ENCODE data around the gene RNF186.
A peak's percentile ranks its signal among the peaks of the same experiment; 100 is the strongest.
"Not testable (repeated sequence)": the region's sequence is repeated elsewhere in the genome, so short reads cannot be mapped to it uniquely, and the experiment has no call there.

The RNF186 gene

DNA sequence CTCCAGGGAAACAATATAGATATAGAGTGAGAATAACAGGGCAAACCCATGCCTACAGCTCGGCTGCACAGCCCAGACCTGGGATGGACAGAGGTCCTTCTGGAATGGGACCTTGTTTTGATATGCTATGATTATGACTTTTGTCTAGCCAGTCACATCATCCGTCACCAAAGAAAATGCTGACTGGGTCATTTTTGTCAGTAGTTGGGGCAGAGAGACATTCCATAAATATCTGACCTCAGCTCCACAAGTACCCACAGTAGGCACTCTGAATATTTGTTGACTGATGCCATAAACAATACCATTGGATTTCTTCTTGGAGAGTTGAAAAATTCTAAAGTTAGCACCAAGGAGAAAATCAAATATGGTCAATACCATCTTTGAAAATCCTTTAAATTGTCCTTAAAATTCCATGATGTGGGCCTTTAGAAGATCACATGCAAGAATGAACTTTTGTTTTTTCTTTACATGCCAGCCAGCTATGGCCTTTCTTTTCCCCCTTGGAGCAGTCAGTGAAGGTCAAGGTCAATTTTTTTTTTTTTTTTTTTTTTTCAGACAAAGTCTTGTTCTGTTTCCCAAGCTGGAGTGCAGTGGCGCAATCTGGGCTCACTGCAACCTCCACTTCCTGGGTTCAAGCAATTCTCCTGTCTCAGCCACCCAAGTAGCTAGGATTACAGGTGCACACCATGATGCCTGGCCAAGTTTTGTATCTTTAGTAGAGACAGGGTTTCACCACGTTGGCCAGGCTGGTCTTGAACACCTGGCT is 22.7 kb downstream of the RNF186 start:
- FAIRE-seq, result no peak

GRCh38 chr1:19790061-19790975 is 24.8 kb downstream of the RNF186 start:
- FAIRE-seq, result not testable (repeated sequence)

GRCh38 chr1:19786988-19787423 is 28.1 kb downstream of the RNF186 start:
- FAIRE-seq, result no peak

DNA sequence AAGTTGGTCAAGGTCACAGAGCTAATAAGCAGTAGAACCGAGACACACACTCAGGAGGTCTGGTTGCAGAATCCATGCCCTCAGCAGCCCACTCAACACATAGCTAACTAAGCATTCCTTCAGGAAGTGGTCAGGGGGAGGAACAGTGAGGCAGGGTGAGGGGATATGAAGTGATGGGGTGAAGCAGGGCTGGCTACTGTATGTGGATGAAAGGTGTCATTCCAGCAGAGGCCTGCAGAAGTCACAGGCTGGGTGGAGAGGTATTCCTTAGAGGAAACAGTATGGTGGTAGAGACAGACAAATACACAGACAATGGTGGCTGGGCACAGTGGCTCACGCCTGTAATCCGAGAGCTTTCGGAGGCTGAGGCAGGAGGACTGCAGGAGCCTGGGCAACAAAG is 29.4 kb downstream of the RNF186 start:
- FAIRE-seq, result no peak

- FAIRE-seq, result no peak
Observed at GRCh38 chr1:19780267-19780877, 34.7 kb downstream of the RNF186 start.

DNA sequence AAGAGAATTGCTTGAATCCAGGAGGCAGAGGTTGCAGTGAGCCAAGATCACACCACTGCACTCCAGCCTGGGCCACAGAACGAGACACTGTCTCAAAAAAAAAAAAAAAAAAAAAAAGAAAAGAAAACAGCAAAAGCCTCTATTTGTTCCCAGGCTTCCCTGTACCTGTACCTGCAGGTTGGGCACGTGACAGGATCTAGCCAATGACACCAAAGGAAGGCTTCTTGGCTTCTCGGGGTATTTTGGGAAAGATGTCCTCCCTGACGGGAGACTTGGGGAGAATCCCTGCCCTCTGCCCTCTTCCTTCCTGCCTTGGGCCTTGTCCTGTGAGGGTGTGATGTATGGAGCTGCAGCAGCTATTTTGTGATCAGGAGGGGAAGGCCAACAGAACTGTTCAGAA is 38.1 kb downstream of the RNF186 start:
- no peak for FAIRE-seq

DNA sequence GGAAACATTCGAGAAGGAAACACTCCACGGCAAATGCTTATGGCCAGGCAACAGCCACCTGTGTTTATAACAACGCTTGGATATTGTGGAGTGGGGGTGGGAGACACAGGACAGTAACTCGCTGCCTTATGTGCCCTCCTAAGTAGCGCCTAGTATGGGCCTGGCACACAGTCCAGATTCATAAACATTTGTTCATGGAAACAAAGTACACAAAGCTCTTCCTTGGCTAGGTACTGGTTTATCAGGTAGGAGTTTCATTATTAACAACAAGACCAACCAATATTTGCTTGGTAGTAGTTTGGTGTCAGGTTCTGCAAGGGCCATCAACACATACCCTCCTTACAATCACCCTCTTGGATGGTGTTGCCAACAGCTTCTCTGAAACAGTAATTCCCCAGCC is 38.8 kb downstream of the RNF186 start:
- no peak for FAIRE-seq

DNA sequence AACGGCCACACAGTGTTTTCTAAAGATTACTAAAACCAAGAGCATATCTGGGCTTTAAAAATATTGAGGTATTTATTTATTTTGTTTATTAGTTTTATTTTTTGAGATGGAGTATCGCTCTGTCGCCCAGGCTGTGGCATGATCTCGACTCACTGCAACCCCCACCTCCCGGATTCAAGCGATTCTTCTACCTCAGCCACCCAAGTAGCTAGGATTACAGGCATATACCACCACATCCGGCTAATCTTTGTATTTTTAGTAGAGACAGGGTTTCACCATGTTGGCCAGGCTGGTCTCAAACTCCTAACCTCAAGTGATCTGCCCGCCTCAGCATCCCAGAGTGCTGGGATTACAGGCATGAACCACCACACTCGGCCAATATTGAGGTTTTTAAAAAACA is 39.3 kb downstream of the RNF186 start:
- no peak for FAIRE-seq

DNA sequence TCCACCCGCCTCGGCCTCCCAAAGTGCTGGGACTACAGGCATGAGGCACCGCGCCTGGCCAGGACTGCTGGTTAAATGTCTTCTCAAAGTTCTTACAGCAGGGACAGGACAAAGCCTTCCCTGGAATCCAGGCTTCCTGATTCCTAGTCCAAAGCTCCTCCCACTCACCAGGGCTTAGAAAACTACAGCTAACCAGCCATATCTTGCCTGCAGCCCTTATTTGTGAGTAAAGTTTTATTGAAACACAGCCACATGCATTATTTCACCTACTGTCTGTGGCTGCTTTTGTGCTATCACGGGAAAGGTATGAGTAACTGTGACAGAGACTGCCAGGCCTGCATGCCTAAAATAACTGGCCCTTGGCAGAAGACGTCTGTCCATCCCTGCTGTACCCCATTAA is 39.8 kb downstream of the RNF186 start:
- FAIRE-seq, result no peak

- FAIRE-seq, result peak; percentile 19
Observed at GRCh38 chr1:19774180-19774785, 40.8 kb downstream of the RNF186 start.

- FAIRE-seq, result no peak
Observed at GRCh38 chr1:19773485-19773884, 41.6 kb downstream of the RNF186 start.

DNA sequence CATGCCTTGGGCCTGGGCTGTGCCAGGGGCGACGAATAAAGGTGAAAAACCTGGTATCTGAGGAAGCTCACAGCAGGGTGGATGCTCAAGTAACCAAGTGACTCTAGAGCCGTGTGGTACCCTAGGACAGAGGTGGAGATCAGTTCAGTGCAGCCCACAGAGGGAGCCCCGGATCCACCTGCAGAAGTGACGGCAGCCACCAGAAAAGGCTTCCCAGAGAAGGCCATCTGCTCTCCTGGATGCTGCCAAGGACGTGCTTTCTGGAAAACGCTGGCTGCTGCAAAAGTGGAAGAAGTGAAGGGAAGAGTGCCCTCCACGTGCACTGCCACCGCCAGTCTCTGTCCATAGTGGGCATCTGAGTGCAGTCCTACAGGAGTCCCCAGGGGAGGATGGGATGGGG is 43.0 kb downstream of the RNF186 start:
- no peak for FAIRE-seq

DNA sequence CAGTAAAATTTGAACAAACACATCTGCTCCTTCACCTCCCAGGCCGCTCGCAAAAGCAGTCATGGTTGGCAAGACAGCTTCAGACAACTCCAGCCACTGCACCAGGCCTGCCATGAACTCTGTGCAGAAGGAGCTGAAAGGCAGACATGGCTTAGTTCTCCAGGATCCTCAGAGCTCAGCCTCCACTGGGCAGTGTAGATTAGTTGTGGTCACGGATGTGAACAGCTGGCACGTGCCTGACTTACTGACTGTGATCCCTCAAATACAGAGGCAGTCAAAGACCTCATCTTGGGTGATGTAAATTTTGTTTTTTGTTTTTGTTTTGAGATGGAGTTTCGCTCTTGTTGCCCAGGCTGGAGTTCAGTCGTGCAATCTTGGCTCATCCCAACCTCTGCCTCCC is 43.7 kb downstream of the RNF186 start:
- FAIRE-seq, result no peak

DNA sequence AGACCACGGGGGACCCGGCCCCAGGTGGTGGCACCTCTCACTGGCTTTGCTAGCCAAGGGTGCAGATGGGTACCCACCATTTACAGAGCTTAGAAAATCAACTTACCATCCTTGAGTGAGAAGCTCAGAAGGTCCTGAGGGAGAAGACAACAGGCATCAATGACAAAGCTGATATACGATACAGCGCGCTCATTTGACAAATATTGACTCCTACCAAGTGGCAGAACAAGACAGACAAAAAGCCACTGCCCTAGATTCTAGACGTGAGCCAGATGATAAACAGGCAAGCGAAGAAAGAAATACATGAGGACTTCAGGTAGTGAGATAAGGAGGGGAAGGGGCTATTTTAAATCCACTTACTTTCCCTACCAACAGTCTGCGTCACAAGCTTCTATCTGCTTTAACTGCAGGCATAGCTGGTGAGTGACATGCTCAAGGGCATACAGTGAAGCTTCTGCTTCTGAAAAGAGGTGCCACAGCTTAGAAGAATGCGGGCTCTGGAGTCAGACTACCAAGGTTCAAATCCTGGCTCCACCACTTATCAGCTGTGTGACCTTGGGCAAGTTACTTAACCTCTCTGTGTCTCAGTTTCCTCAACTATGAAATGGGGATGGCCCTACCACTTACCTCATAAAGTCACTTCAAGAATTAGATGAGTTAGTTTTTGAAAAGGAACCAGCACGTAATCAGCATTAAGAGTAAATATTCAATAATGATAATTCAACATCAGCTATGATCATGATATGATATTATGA is 44.5 kb downstream of the RNF186 start:
- FAIRE-seq, result no peak

GRCh38 chr1:19769211-19769932 is 45.7 kb downstream of the RNF186 start:
- peak; percentile 77 for FAIRE-seq

GRCh38 chr1:19768353-19769210 is 46.5 kb downstream of the RNF186 start:
- peak; percentile 97 for FAIRE-seq

DNA sequence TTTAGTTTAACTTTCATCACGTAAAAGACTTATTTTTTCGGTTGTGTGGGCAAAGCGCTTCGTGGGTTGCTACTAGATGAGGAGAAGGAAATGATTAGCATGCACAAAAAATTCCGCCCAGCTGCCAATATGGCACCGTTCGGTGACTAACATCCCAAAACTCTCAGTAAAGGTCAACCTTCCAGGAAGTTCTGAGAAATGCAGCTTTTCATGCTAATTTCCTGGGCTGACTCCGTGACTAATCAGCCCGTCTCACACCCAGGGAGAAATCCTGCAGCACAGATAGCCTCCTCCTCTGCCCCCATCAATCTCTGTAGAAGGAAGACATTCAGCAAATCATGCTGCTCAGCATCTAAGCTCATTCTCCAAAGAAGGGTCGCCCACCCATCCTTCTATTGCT is 49.5 kb downstream of the RNF186 start:
- peak; percentile 100 for FAIRE-seq

- FAIRE-seq, result no peak
Observed at GRCh38 chr1:19764848-19765247, 50.2 kb downstream of the RNF186 start.

Measured in G401.6 (cell line).